IPS-11a (cell line): Measurements from ENCODE around the gene CLRN3.

ENCODE experiments used
- H3K4me3 ChIP-seq: one replicate; pipeline ENCODE4 v1.5.1; 2013; ENCODE audit warnings: low read depth, low read length, control low read depth

Gene CLRN3

DNA sequence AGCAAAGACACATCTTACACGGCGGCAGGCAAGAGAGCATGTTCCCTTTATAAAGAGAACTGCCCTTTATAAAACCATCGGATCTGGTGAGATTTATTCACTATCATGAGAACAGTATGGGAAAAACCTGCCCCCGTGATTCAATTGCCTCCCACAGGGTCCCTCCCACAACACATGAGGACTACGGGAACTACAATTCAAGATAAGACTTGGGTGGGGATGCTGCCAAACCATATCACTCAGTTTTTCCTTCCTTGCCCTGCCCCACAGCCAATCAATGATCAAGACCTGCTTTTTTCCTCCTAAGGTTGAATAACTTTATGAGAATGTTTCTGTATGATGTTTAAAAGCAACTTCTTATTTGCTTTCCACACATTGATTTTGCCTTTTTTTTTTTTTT is 11.0 kb upstream of the CLRN3 start:
- no peak overlapping the region for H3K4me3 ChIP-seq

GRCh38 chr10:127899766-127900387 is 7.1 kb upstream of the CLRN3 start:
- no peak overlapping the region for H3K4me3 ChIP-seq

DNA sequence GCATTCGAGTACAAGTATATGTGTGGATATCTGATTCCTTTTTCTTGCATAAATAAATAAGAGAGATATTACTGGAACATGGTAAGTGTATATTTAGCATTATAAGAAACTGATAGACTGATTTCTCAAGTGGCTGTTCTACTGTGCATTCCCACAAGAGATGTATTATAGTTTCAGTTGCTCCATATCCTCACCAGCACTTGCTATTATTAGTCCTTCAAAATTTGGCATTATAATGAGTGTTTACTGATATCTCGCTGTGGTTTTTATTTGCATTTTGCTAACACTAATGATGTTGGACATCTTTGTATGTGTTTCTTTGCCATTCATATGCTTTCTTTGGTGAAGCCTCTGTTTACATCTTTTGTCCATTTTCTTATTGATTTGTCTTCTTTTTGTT is 4.4 kb upstream of the CLRN3 start:
- H3K4me3 ChIP-seq: no peak overlapping the region

DNA sequence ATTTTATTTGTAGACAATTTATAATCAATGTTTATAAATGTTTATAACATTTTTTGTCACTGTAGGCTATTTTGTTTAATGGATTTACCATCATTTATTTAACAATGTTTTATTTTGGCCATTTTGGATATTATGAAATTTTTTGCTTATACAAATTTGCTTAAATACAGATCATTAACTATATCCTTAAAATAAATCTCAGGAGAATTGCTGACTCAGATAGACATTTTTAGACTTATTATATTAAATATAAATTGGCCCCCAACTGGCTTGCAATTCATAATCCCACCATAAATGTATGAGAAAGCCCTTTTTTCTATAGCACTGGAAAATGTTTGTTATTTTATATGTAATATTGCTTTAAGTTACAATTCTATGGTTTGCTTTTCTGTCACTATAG is 3.8 kb upstream of the CLRN3 start:
- H3K4me3 ChIP-seq: no peak overlapping the region

- H3K4me3 ChIP-seq: no peak overlapping the region
Observed at GRCh38 chr10:127894146-127894545, 1.4 kb upstream of the CLRN3 start.

GRCh38 chr10:127890832-127891334 is 1.9 kb downstream of the CLRN3 start:
- no peak overlapping the region for H3K4me3 ChIP-seq

GRCh38 chr10:127890216-127890615 is 2.5 kb downstream of the CLRN3 start:
- no peak overlapping the region for H3K4me3 ChIP-seq

- H3K4me3 ChIP-seq: no peak overlapping the region
Observed at GRCh38 chr10:127889605-127890195, 3.0 kb downstream of the CLRN3 start.

DNA sequence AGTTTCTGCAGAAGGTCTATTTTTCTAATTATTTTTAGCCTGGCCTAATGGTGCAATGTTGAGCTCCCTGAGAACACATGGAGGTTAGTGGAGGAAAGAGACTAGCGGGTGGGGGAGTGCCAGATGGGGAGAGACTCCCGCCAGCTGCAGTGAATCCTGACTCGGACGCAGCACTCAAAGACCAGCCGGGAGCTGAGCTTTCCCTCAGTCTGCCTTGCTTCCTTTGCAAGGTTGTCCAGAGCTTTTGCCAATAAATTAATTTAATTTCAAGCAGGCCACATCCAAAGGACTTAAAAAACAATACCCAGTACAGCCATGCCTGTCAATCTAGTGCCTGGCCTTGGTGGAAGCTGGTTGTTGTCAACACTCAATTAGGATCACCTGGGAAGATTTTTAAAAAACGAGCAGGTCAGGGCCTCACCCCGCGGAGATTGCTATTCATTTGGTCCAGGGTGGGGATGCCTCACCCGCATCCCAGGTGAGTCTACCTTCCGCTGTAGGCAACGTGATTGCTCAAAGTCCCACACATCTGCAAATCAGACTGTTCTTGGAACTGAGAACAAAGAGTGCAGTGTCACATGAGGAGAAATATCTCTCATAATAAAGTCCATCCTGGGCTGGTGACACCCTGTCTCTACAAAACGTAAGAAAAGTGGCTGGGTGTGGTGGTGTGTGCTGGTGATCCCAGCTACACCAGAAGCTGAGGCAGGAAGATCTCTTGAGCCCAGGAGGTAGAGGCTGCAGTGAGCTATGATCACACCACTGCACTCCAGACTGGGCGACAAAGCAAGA is 4.0 kb downstream of the CLRN3 start:
- H3K4me3 ChIP-seq: no peak overlapping the region

- H3K4me3 ChIP-seq: no peak overlapping the region
Observed at GRCh38 chr10:127887541-127888415, 5.0 kb downstream of the CLRN3 start.

DNA sequence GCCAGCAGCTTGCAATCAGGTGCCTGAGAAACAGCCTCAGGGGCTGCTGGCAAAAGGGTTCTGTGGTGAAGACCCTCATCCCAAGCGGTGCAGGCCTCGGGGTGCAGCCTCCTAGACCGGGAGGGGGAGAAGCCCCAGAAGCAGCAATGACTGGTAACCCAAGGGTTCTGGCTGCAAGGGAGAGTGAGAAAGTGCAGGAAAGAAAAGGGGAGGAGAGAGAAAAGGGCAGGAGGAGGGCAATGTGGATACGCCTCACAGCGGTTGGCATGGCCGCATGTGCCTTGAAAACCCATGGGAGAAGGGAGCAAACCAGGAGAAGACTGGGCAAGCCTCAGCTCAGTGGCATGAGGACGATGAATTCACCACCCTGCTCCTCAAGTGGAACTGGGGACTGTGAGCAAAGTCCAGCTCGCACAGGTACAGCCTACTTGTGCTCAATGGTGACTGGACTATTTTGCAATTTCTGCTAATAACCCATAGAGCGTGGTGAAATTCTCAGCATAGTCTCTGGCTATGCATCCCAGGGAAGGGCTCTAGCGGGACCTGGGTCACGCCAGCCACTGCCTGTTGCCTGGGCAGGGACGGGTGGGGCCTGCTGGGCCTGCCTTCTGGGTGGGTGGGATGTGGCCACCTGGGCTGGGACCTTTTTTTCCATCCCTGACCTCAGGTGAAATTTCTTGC is 6.2 kb downstream of the CLRN3 start:
- H3K4me3 ChIP-seq: no peak overlapping the region

DNA sequence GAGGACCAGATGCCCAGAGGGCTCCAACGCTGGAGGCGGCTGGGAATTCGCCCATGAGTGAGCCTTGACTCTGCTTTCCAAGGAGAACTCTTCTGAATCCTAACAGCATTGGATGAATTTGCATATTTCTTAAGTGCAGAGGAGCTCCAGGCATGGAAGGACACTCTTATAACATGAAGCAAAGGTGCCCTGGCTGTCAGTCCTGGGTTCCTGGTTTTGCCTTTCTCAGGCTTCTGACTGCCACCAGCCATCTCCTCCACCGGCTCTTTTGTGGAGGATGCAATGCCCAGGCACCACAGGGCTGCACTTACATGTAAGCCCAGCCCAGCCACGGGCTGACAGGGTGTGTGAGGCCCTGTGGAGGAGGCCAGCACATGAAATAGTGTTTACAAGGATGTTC is 8.2 kb downstream of the CLRN3 start:
- no peak overlapping the region for H3K4me3 ChIP-seq

GRCh38 chr10:127883516-127883915 is 9.2 kb downstream of the CLRN3 start:
- no peak overlapping the region for H3K4me3 ChIP-seq

GRCh38 chr10:127882801-127883459 is 9.8 kb downstream of the CLRN3 start:
- H3K4me3 ChIP-seq: no peak overlapping the region

DNA sequence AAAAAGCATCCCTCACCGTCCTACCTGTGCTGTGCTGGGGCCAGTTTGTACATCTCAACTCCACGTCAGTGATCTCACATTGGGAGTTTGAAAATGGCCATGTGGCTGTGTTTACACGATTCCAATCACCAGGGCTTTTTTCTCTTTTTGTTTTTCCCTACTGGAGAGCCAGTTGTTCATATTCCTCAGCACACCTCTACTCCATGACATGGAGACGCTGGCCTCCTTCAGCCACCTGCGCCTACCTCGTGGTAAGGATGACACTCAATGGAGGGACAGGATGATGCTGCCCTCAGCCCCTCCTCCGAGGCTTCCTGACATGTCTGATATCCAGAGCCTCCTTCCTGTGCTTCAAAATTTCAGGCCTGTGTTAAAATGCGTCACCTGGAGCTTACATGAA is 10.3 kb downstream of the CLRN3 start:
- no peak overlapping the region for H3K4me3 ChIP-seq

- H3K4me3 ChIP-seq: no peak overlapping the region
Observed at GRCh38 chr10:127881262-127881661, 11.5 kb downstream of the CLRN3 start.

GRCh38 chr10:127880557-127880956 is 12.2 kb downstream of the CLRN3 start:
- no peak overlapping the region for H3K4me3 ChIP-seq

DNA sequence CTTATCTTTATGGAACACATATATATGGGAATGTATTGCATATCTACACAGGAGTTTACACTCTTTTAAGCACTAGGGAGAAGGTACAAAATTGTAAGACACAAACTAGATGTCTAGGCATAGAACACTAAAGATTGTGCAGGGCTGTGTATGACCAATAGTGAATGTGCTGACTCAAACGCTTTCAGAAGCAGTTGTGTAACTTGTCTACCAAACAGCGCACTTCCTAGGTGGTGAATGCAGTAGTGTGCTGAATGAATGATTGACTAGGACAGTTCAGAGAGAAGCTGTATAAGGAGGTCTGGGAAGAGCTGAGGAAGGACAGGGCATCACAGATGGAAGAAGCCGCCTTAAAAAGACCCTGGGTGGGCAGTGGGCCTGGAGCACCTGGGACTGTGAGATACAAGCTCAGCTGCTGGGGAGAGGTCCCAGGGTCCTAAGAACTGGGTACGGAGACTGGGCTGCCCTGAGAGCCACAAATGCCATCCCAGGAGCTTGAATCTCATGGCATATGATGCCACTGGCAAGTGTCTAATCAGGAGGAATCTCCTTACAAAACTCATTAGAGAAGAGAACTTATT is 14.2 kb downstream of the CLRN3 start:
- no peak overlapping the region for H3K4me3 ChIP-seq

DNA sequence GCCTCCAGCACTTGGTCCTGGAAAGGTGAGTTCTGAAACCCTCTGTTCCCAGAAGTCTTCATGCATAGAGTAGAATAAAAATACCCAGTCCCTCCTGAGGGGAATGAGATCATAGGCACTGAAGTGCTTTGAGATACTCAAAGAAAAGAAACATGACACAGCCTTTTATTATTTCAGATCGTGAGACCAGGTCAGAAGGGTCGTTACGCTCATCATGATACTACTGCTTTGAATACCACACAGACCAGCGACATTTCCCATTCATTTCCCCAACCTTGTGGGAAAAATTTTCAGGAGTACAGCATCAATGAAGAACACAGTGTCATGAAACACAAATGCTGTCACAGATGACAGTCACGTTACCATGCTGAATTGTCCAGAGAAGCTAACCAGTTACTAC is 15.0 kb downstream of the CLRN3 start:
- H3K4me3 ChIP-seq: no peak overlapping the region

DNA sequence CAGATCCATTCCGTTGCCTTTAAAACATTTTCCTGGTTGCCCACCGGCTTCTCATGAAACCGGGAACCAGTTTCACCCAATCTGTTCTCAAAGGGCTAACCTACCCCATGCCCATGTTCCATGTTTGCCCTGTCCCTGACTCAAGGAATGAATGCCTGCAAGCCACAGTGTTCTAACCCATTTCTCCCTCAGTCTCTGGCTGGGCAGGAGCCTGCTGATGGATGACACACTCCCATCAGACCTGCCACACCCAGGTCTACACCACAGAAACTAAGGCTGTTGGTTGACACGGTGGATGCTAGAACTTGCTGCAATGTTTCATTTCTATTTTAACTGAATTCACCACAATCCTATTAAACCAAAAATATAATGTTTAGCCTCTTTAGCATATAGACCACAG is 15.6 kb downstream of the CLRN3 start:
- H3K4me3 ChIP-seq: no peak overlapping the region
